Measurements from ENCODE around the gene CTAGE8. TPM values are rescaled to one million over a fixed set of nuclear protein-coding genes. Genes with fewer than 3 reads are reported as not detected.
"Not testable (repeated sequence)": the region's sequence is repeated elsewhere in the genome, so short reads cannot be mapped to it uniquely, and the experiment has no call there.

CTAGE8 gene
- total RNA-seq, 1 donor from 2014 or later, result 1.8 TPM

GRCh38 chr7:144280010-144280409, 10.9 kb upstream of the CTAGE8 start:
- H3K27me3 Mint-ChIP-seq (ENCODE audit: insufficient read depth, low read depth); H3K4me3 Mint-ChIP-seq; H3K4me2 ChIP-seq; H3K27ac ChIP-seq; H3K27ac Mint-ChIP-seq; H3F3A ChIP-seq (ENCODE audit: low read depth); H3K9me3 ChIP-seq (ENCODE audit: low read depth); H3K79me2 ChIP-seq (ENCODE audit: low read depth); H3K27me3 ChIP-seq; H4K20me1 ChIP-seq (ENCODE audit: low read depth); H3K4me3 ChIP-seq; H2AFZ ChIP-seq (replicated peaks); H3K9ac ChIP-seq; H3K36me3 Mint-ChIP-seq; H3K4me1 Mint-ChIP-seq; H3K36me3 ChIP-seq; H3K4me1 ChIP-seq; DNase-seq (ENCODE audit: low spot score); H3K9me3 Mint-ChIP-seq: not testable (repeated sequence)

- not testable (repeated sequence) for H3K27me3 ChIP-seq; H3K36me3 ChIP-seq; H3K27me3 Mint-ChIP-seq (ENCODE audit: insufficient read depth, low read depth); H3K9me3 Mint-ChIP-seq; H3K4me1 Mint-ChIP-seq; H3K79me2 ChIP-seq (ENCODE audit: low read depth); H3F3A ChIP-seq (ENCODE audit: low read depth); H3K4me3 Mint-ChIP-seq; DNase-seq (ENCODE audit: low spot score); H3K27ac ChIP-seq; H3K4me1 ChIP-seq; H2AFZ ChIP-seq (replicated peaks); H3K9ac ChIP-seq; H3K36me3 Mint-ChIP-seq; H3K27ac Mint-ChIP-seq; H4K20me1 ChIP-seq (ENCODE audit: low read depth); H3K4me2 ChIP-seq; H3K4me3 ChIP-seq; H3K9me3 ChIP-seq (ENCODE audit: low read depth)
These were observed 6.2 kb upstream of the CTAGE8 start for GRCh38 chr7:144275281-144275680.

GRCh38 chr7:144264692-144265091, 4.4 kb downstream of the CTAGE8 start, which contains the start of gene OR2A7:
TSS of gene OR2A7 (minus strand) at chr7:144264792. CDS start at chr7:144259628, 5,164 bp downstream.
- H3F3A ChIP-seq (ENCODE audit: low read depth); H3K9me3 Mint-ChIP-seq; H3K4me1 Mint-ChIP-seq: not testable (repeated sequence)

GRCh38 chr7:144262128-144262527, 7.0 kb downstream of the CTAGE8 start:
- H4K20me1 ChIP-seq (ENCODE audit: low read depth); H3K4me1 ChIP-seq; H3K27me3 ChIP-seq; H3K27ac ChIP-seq; H3K36me3 Mint-ChIP-seq; H2AFZ ChIP-seq (replicated peaks); H3K9me3 Mint-ChIP-seq; H3K4me2 ChIP-seq; H3K9ac ChIP-seq; H3K4me1 Mint-ChIP-seq; H3K27me3 Mint-ChIP-seq (ENCODE audit: insufficient read depth, low read depth); H3K4me3 ChIP-seq; H3K27ac Mint-ChIP-seq; H3K79me2 ChIP-seq (ENCODE audit: low read depth); H3K36me3 ChIP-seq; H3K4me3 Mint-ChIP-seq; H3K9me3 ChIP-seq (ENCODE audit: low read depth); DNase-seq (ENCODE audit: low spot score); H3F3A ChIP-seq (ENCODE audit: low read depth): not testable (repeated sequence)

More at GRCh38 chr7:144264692-144265091, 4.4 kb downstream of the CTAGE8 start, which contains the start of gene OR2A7:
- not testable (repeated sequence) for H3K79me2 ChIP-seq (ENCODE audit: low read depth); DNase-seq (ENCODE audit: low spot score); H3K4me3 Mint-ChIP-seq; H3K27me3 Mint-ChIP-seq (ENCODE audit: insufficient read depth, low read depth); H3K27ac Mint-ChIP-seq; H3K9ac ChIP-seq; H3K9me3 ChIP-seq (ENCODE audit: low read depth); H3K4me1 ChIP-seq; H3K27me3 ChIP-seq; H3K27ac ChIP-seq; H3K36me3 ChIP-seq; H2AFZ ChIP-seq (replicated peaks); H3K36me3 Mint-ChIP-seq; H4K20me1 ChIP-seq (ENCODE audit: low read depth); H3K4me2 ChIP-seq; H3K4me3 ChIP-seq

GRCh38 chr7:144259067-144259466, 10.0 kb downstream of the CTAGE8 start:
- not testable (repeated sequence) for H3K27ac ChIP-seq; H3K27me3 ChIP-seq; H2AFZ ChIP-seq (replicated peaks); H3K9me3 Mint-ChIP-seq; H3K4me2 ChIP-seq; H3K4me1 Mint-ChIP-seq; H3K9ac ChIP-seq; H3K36me3 ChIP-seq; H4K20me1 ChIP-seq (ENCODE audit: low read depth); H3K36me3 Mint-ChIP-seq; H3K4me1 ChIP-seq; DNase-seq (ENCODE audit: low spot score); H3K79me2 ChIP-seq (ENCODE audit: low read depth); H3K4me3 Mint-ChIP-seq; H3F3A ChIP-seq (ENCODE audit: low read depth); H3K4me3 ChIP-seq; H3K27ac Mint-ChIP-seq; H3K9me3 ChIP-seq (ENCODE audit: low read depth); H3K27me3 Mint-ChIP-seq (ENCODE audit: insufficient read depth, low read depth)

GRCh38 chr7:144256112-144256511, 13.0 kb downstream of the CTAGE8 start:
- no peak overlapping the region for H2AFZ ChIP-seq (replicated peaks)
- no peak overlapping the region for H3K4me3 ChIP-seq
- no peak overlapping the region for H3K4me3 Mint-ChIP-seq
- no peaks in the 10 kb centered on the region for H3K36me3 Mint-ChIP-seq
- H3K27ac Mint-ChIP-seq, result no peak overlapping the region
- no peaks in the 10 kb centered on the region for H3K27me3 Mint-ChIP-seq (ENCODE audit: insufficient read depth, low read depth)
- H3K4me2 ChIP-seq, result no peak overlapping the region
- no peaks in the 10 kb centered on the region for H3K9me3 ChIP-seq (ENCODE audit: low read depth)
- no peaks in the 10 kb centered on the region for H3K79me2 ChIP-seq (ENCODE audit: low read depth)
- H3K4me1 ChIP-seq, result no peaks in the 10 kb centered on the region
- DNase-seq (ENCODE audit: low spot score), result peak; percentile 1
- H3K9me3 Mint-ChIP-seq, result no peaks in the 10 kb centered on the region
- no peaks in the 10 kb centered on the region for H3K36me3 ChIP-seq
- H3K9ac ChIP-seq, result no peak overlapping the region
- no peaks in the 10 kb centered on the region for H3K4me1 Mint-ChIP-seq
- no peak overlapping the region for H3K27ac ChIP-seq
- H3K27me3 ChIP-seq, result no peaks in the 10 kb centered on the region
- H4K20me1 ChIP-seq (ENCODE audit: low read depth), result no peaks in the 10 kb centered on the region
- no peak for TF ChIP-seq EZH2 (IDR thresholded peaks at IDR 0.05)
- no peak for TF ChIP-seq EZH2phosphoT487 (IDR thresholded peaks at IDR 0.05)
- TF ChIP-seq CTCF (IDR thresholded peaks at IDR 0.05), result no peak
- no peaks in the 10 kb centered on the region for H3F3A ChIP-seq (ENCODE audit: low read depth)

Measured in neural progenitor cell (in vitro differentiated cells).